Neural cell (in vitro differentiated cells): ENCODE data around the gene SMAD1.

Experiments
- CTCF ChIP-seq: fragments of 450-650 bp; IDR thresholded peaks from 2 replicates; pipeline ENCODE4 v1.5.1; 2014; ENCODE audit warnings: antibody characterized with exemption, mild to moderate bottlenecking, moderate library complexity; ENCODE audit not compliant: poor library complexity, severe bottlenecking
- EP300 ChIP-seq: fragments of 450-650 bp; conservative IDR thresholded peaks from 2 replicates; pipeline ENCODE4 v1.6.1; 2014; ENCODE audit warnings: antibody characterized with exemption, mild to moderate bottlenecking, moderate library complexity; ENCODE audit not compliant: poor library complexity, severe bottlenecking
- EZH2 ChIP-seq: fragments of 200-600, 300-800 bp; shearing (Covaris generic), sonication (generic); IDR thresholded peaks from 2 replicates; pipeline ENCODE4 v1.6.1; 2014; ENCODE audit warnings: antibody characterized with exemption, low read length, borderline replicate concordance, mild to moderate bottlenecking; ENCODE audit not compliant: insufficient read depth, poor library complexity, severe bottlenecking
- MXI1 ChIP-seq: fragments of 450-650 bp; conservative IDR thresholded peaks from 2 replicates; pipeline ENCODE4 v1.6.1; 2014; ENCODE audit warnings: antibody characterized with exemption, mild to moderate bottlenecking; ENCODE audit not compliant: poor library complexity, severe bottlenecking
- POLR2AphosphoS5 ChIP-seq: IDR thresholded peaks from 2 replicates; pipeline ENCODE4 v1.6.1; 2012
- RAD21 ChIP-seq: fragments of 450-650 bp; conservative IDR thresholded peaks from 2 replicates; pipeline ENCODE4 v1.6.1; 2014; ENCODE audit warnings: antibody characterized with exemption, mild to moderate bottlenecking, moderate library complexity
- REST ChIP-seq: IDR thresholded peaks from 2 replicates; pipeline ENCODE4 v1.6.1; 2012; ENCODE audit warnings: borderline replicate concordance
- SMC3 ChIP-seq: fragments of 450-650 bp; conservative IDR thresholded peaks from 2 replicates; pipeline ENCODE4 v1.6.1; 2014; ENCODE audit warnings: antibody characterized with exemption, mild to moderate bottlenecking, moderate library complexity; ENCODE audit not compliant: poor library complexity
- TAF1 ChIP-seq: IDR thresholded peaks from 2 replicates; pipeline ENCODE4 v1.6.1; 2012; ENCODE audit warnings: low read depth

GRCh38 chr4:145602129-145602760 lies 120.6 kb downstream of the SMAD1 start:
- TF ChIP-seq TAF1 (no peak), RAD21 (no peak), EZH2 (no peak), CTCF (no peak), EP300 (no peak), POLR2AphosphoS5 (no peak), SMC3 (no peak), REST (no peak), MXI1 (no peak)
